Astrocyte (in vitro differentiated cells and primary cell): ENCODE results near the gene FIGN. TPM values are rescaled to one million over a fixed set of nuclear protein-coding genes. Genes with fewer than 3 reads are reported as not detected.

Experiments used
- DNase-seq: peaks from one replicate; pipeline ENCODE4 v3.0.0-alpha.2; 2010; ENCODE audit warnings: low read depth
- FAIRE-seq: peaks from 2 replicates; lab custom pipeline; 2011; peaks lifted over from hg19 to GRCh38; lab: Jason Lieb, UNC
- H2AFZ ChIP-seq: 2 replicates; pipeline ENCODE4 v1.6.0; 2012; ENCODE audit warnings: low read depth, low read length, inconsistent platforms
- H3K27ac ChIP-seq: 2 replicates; pipeline ENCODE4 v1.5.1; 2011; ENCODE audit warnings: low read depth, low read length, inconsistent platforms
- H3K27me3 ChIP-seq: 2 replicates; pipeline ENCODE4 v1.6.0; 2011; ENCODE audit warnings: low read length, inconsistent platforms; ENCODE audit not compliant: insufficient read depth
- H3K36me3 ChIP-seq: 2 replicates; pipeline ENCODE4 v1.5.1; 2011; ENCODE audit warnings: low read length, inconsistent platforms; ENCODE audit not compliant: insufficient read depth
- H3K4me1 ChIP-seq: 2 replicates; pipeline ENCODE4 v1.5.1; 2011; ENCODE audit warnings: low read length, inconsistent platforms; ENCODE audit not compliant: insufficient read depth
- H3K4me2 ChIP-seq: 2 replicates; pipeline ENCODE4 v1.6.0; 2012; ENCODE audit warnings: low read length, inconsistent platforms
- H3K4me3 ChIP-seq: 2 replicates; pipeline ENCODE4 v1.5.1; 2011; ENCODE audit warnings: low read depth, mild to moderate bottlenecking, low read length, inconsistent platforms; ENCODE audit not compliant: insufficient read depth
- H3K79me2 ChIP-seq: 2 replicates; pipeline ENCODE4 v1.6.0; 2012; ENCODE audit warnings: mild to moderate bottlenecking, low read length, inconsistent platforms; ENCODE audit not compliant: insufficient read depth
- H3K9ac ChIP-seq: 2 replicates; pipeline ENCODE4 v1.6.0; 2012; ENCODE audit warnings: mild to moderate bottlenecking, low read length, inconsistent platforms
- H3K9me3 ChIP-seq: 2 replicates; pipeline ENCODE4 v1.5.1; 2012; ENCODE audit warnings: low read depth, mild to moderate bottlenecking, low read length, inconsistent platforms; ENCODE audit not compliant: insufficient read depth
- H4K20me1 ChIP-seq: 2 replicates; pipeline ENCODE4 v1.6.0; 2012; ENCODE audit warnings: low read length, inconsistent platforms; ENCODE audit not compliant: insufficient read depth
- H3K27ac Mint-ChIP-seq: one replicate; pipeline ENCODE4 v1.8.0; 2021; ENCODE audit warnings: mild to moderate bottlenecking, mixed read lengths; ENCODE audit not compliant: unreplicated experiment
- H3K27me3 Mint-ChIP-seq: one replicate; pipeline ENCODE4 v1.8.0; 2021; ENCODE audit warnings: low read depth, mixed read lengths; ENCODE audit not compliant: unreplicated experiment
- H3K36me3 Mint-ChIP-seq: one replicate; pipeline ENCODE4 v1.8.0; 2021; ENCODE audit warnings: low read depth, mixed read lengths; ENCODE audit not compliant: unreplicated experiment
- H3K4me1 Mint-ChIP-seq: one replicate; pipeline ENCODE4 v1.8.0; 2021; ENCODE audit warnings: low read depth, mixed read lengths; ENCODE audit not compliant: unreplicated experiment
- H3K4me3 Mint-ChIP-seq: one replicate; pipeline ENCODE4 v1.8.0; 2021; ENCODE audit warnings: mild to moderate bottlenecking, moderate library complexity, mixed read lengths; ENCODE audit not compliant: unreplicated experiment
- H3K9me3 Mint-ChIP-seq: one replicate; pipeline ENCODE4 v1.8.0; 2021; ENCODE audit warnings: mild to moderate bottlenecking, mixed read lengths; ENCODE audit not compliant: unreplicated experiment
- EZH2 ChIP-seq: IDR thresholded peaks from 2 replicates; pipeline ENCODE4 v1.6.1; 2012; ENCODE audit warnings: mild to moderate bottlenecking, low read length, inconsistent platforms; ENCODE audit not compliant: insufficient read depth
- total RNA-seq: library from RNA; stranded (reverse); gene quantifications from 2 replicates; pipeline ENCODE4 v1.2.1, GENCODE V29; 2021
- TF ChIP-seq, protein P1 (sequence below): IDR thresholded peaks from 2 replicates; pipeline ENCODE4 v1.5.1; 2011; ENCODE audit warnings: low read depth, mild to moderate bottlenecking, inconsistent platforms, low read length, moderate library complexity; ENCODE audit not compliant: insufficient read depth

Gene FIGN
- total RNA-seq, 1 donor from 2014 or later: 30.3 TPM

DNA sequence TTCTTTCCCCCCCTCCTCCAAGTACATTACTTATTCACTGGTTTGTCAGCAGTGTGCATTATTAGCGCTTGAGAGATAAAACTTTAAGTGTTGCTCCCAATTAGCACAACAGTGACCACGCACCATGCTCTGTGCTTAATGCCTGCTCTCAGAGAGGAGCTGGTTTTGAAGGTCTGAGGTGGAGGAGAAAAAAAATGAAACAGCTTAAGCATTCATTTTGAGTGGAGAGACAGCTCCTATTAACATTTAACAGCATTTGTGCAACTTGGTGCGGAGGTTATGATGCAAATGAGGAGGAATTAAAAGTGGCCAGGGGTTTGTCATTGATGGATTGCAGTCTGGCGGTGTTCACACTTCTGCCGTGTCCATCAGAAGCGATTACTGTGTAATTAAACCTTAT lies 141.8 kb downstream of the FIGN start:
- Histone ChIP-seq H2AFZ (no peak overlapping the region), H3K4me2 (no peak overlapping the region), H3K9me3 (no peaks in the 10 kb centered on the region), H3K9ac (no peak overlapping the region), H3K27me3 (no peaks in the 10 kb centered on the region), H3K4me1 (no peaks in the 10 kb centered on the region), H3K4me3 (no peak overlapping the region), H3K27ac (no peak overlapping the region), H3K79me2 (no peaks in the 10 kb centered on the region), H4K20me1 (no peaks in the 10 kb centered on the region), H3K36me3 (no peaks in the 10 kb centered on the region)
- Mint-ChIP-seq H3K9me3 (no peaks in the 10 kb centered on the region), H3K4me1 (peaks cover 10% of the 10 kb centered on the region), H3K4me3 (no peak overlapping the region), H3K27ac (no peak overlapping the region), H3K36me3 (no peaks in the 10 kb centered on the region), H3K27me3 (no peaks in the 10 kb centered on the region)
- TF ChIP-seq, protein P1, sequence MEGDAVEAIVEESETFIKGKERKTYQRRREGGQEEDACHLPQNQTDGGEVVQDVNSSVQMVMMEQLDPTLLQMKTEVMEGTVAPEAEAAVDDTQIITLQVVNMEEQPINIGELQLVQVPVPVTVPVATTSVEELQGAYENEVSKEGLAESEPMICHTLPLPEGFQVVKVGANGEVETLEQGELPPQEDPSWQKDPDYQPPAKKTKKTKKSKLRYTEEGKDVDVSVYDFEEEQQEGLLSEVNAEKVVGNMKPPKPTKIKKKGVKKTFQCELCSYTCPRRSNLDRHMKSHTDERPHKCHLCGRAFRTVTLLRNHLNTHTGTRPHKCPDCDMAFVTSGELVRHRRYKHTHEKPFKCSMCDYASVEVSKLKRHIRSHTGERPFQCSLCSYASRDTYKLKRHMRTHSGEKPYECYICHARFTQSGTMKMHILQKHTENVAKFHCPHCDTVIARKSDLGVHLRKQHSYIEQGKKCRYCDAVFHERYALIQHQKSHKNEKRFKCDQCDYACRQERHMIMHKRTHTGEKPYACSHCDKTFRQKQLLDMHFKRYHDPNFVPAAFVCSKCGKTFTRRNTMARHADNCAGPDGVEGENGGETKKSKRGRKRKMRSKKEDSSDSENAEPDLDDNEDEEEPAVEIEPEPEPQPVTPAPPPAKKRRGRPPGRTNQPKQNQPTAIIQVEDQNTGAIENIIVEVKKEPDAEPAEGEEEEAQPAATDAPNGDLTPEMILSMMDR: no peak
- no peak for TF ChIP-seq EZH2
- FAIRE-seq (no peak), DNase-seq (no peak)

DNA sequence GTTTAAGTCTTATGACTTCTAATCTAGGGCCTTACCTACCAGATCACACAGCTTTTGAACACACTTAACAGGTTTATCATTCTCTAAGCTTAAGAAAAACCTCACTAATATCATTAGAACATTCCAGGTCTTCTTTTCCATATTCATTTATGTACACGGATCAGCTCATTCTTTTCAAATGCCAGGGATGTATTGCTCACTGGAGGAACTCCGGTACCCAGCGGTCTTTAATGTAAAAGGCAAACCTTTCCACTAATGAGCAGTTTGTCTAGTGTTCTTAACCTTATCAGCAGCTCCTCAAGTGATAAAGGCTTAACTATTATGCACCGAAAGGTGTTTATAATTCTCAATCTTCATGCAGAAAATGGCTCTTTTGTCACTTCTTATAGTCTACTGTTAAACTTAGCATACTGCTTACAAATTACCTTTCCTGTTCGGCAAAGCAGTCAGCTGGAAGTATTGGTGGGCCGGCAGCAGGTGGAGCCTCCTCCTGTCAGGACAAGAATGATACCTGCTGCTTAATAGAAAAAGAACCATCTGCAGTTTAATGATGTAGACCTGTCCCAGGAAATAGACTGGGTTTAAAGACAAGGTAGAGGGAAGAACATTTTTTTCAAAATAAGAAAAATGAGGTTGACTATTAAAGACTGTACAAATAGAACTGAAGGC lies 142.7 kb downstream of the FIGN start:
- H3K79me2 ChIP-seq: no peaks in the 10 kb centered on the region
- no peak for DNase-seq
- H2AFZ ChIP-seq: no peak overlapping the region
- no peak overlapping the region for H3K4me2 ChIP-seq
- H3K4me3 ChIP-seq: no peak overlapping the region
- H3K36me3 ChIP-seq: no peaks in the 10 kb centered on the region
- H4K20me1 ChIP-seq: no peaks in the 10 kb centered on the region
- Mint-ChIP-seq H3K4me3 (no peak overlapping the region), H3K9me3 (no peaks in the 10 kb centered on the region), H3K27ac (no peak overlapping the region), H3K36me3 (no peaks in the 10 kb centered on the region), H3K27me3 (no peaks in the 10 kb centered on the region), H3K4me1 (peaks cover 8% of the 10 kb centered on the region)
- no peaks in the 10 kb centered on the region for H3K27me3 ChIP-seq
- TF ChIP-seq, protein P1: no peak
- TF ChIP-seq EZH2: no peak
- no peaks in the 10 kb centered on the region for H3K4me1 ChIP-seq
- no peak overlapping the region for H3K27ac ChIP-seq
- H3K9me3 ChIP-seq: no peaks in the 10 kb centered on the region
- H3K9ac ChIP-seq: no peak overlapping the region
- no peak for FAIRE-seq

DNA sequence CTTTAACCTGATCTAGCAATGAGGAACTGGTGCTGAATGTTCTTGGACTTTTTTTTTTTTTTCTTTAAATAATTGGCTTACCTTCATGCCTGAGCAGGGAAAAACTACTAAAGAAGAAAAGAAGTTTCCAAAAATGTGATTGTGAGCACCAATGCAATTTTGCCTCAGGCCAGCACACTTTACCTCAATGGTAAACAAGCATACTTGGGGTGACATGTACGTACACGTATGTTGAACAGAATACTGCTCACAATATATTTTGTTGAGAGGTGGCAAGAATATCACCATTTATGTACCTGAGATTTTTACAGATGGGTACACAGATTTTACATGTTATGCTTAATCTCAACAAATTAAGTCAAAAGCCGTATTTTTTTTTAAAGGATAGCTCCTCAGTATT lies 144.3 kb downstream of the FIGN start:
- Histone ChIP-seq H2AFZ (no peak overlapping the region), H3K27me3 (no peaks in the 10 kb centered on the region), H3K79me2 (no peaks in the 10 kb centered on the region), H3K4me3 (no peak overlapping the region), H3K9ac (no peak overlapping the region), H3K27ac (no peak overlapping the region), H3K9me3 (no peaks in the 10 kb centered on the region), H3K36me3 (no peaks in the 10 kb centered on the region), H3K4me2 (no peak overlapping the region), H3K4me1 (no peaks in the 10 kb centered on the region), H4K20me1 (no peaks in the 10 kb centered on the region)
- Mint-ChIP-seq H3K27me3 (no peaks in the 10 kb centered on the region), H3K27ac (no peak overlapping the region), H3K36me3 (no peaks in the 10 kb centered on the region), H3K4me1 (peaks cover 6% of the 10 kb centered on the region), H3K4me3 (no peak overlapping the region), H3K9me3 (no peaks in the 10 kb centered on the region)
- TF ChIP-seq, protein P1: no peak
- TF ChIP-seq EZH2: no peak
- FAIRE-seq: no peak
- DNase-seq: no peak
